Tibial nerve (tissue), 4 donors: ENCODE data around the gene SLC25A46. TPM values are rescaled to one million over a fixed set of nuclear protein-coding genes. Genes with fewer than 3 reads are reported as not detected.
"Not testable (repeated sequence)": the region's sequence is repeated elsewhere in the genome, so short reads cannot be mapped to it uniquely, and the experiment has no call there.

Source experiments
- DNase-seq, 2 donors: peaks; one replicate each; pipeline ENCODE4 v3.0.0-alpha.2; 2019; ENCODE audit warnings: low spot score in 2 of 2
- H3K27ac ChIP-seq, 4 donors: fragments of 200-600 bp; sonication (generic) in 3 of 4; one replicate each; pipeline ENCODE4 v1.5.1; 2017 to 2019; ENCODE audit warnings: mild to moderate bottlenecking in 1 of 4
- H3K27me3 ChIP-seq, 2 donors: fragments of 200-600 bp; sonication (generic) in 1 of 2; one replicate each; pipeline versions ENCODE4 v1.5.1 to v1.6.0; 2017 to 2019
- H3K36me3 ChIP-seq, 3 donors: fragments of 200-600 bp; sonication (generic); one replicate each; pipeline ENCODE4 v1.5.1; 2018 to 2019
- H3K4me1 ChIP-seq, 4 donors: fragments of 200-600 bp; sonication (generic) in 3 of 4; one replicate each; pipeline ENCODE4 v1.5.1; 2017 to 2019
- H3K4me3 ChIP-seq, 4 donors: fragments of 200-600 bp; sonication (generic) in 3 of 4; one replicate each; pipeline ENCODE4 v1.5.1; 2017 to 2019; ENCODE audit warnings: mild to moderate bottlenecking in 1 of 4, moderate library complexity in 1 of 4
- H3K9me3 ChIP-seq, 4 donors: fragments of 200-600 bp; sonication (generic) in 3 of 4; one replicate each; pipeline ENCODE4 v1.5.1; 2017 to 2019
- EP300 ChIP-seq, 2 donors: sonication (generic); formaldehyde crosslinking; IDR thresholded peaks; one replicate each; pipeline ENCODE4 v1.6.1; 2017; ENCODE audit warnings: antibody characterized with exemption in 2 of 2, mild to moderate bottlenecking in 1 of 2
- POLR2A ChIP-seq, 2 donors: fragments of 450-650 bp; IDR thresholded peaks; one replicate each; pipeline ENCODE4 v1.6.1; 2017; ENCODE audit warnings: antibody characterized with exemption in 2 of 2, mild to moderate bottlenecking in 2 of 2, moderate library complexity in 2 of 2
- WGBS, 2 donors: methylation state at CpG; one replicate each; pipeline ENCODE4 v1.1.5; 2018; 5-methylcytosine and 5-hydroxymethylcytosine counted together
- total RNA-seq, 4 donors: library from RNA; depleted of rRNA; stranded (reverse); fragments of >200 nt; gene quantifications; one replicate each; pipeline ENCODE4 v1.1.0, GENCODE V29; 2016
- TF ChIP-seq, protein P1 (sequence below), 5 experiments: fragments of 200-600 bp in 3 of 5; fragments of 450-650 bp in 2 of 5; sonication (generic) in 3 of 5; IDR thresholded peaks; one replicate each; pipeline ENCODE4 v1.5.1; 2016 to 2019; ENCODE audit warnings: antibody characterized with exemption in 5 of 5, mild to moderate bottlenecking in 3 of 5, moderate library complexity in 2 of 5

The SLC25A46 gene
- total RNA-seq, 4 donors from 2014 or later: 45.6 to 58.4 (median 48.7) TPM

DNA sequence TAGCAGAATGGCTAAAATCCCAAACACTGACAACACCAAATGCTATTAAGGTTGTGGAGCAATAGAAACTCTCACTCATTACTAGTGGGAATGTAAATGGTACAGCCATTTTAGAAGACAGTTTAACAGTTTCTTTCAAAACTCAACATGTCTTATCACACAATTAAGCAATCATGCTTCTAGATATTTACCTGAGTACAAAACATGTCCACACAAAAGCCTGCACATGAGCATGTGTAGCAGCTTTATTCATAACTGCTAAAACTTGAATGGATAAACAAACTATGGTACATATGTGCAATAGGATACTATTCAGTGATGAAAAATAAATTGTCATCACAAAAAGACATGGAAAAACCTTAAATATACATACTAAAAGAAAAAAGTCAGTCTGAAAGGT is 31.5 kb downstream of the SLC25A46 start:
- no peak overlapping the region for H3K27ac ChIP-seq
- H3K4me1 ChIP-seq: peaks cover 0 to 3% (median 0%) of the 10 kb centered on the region in 4 donors
- no peak for DNase-seq
- no peaks in the 10 kb centered on the region for H3K27me3 ChIP-seq
- H3K36me3 ChIP-seq: no peaks in the 10 kb centered on the region
- TF ChIP-seq POLR2A (IDR thresholded peaks at IDR 0.05): no peak
- TF ChIP-seq EP300 (IDR thresholded peaks at IDR 0.05): no peak
- TF ChIP-seq, protein P1, sequence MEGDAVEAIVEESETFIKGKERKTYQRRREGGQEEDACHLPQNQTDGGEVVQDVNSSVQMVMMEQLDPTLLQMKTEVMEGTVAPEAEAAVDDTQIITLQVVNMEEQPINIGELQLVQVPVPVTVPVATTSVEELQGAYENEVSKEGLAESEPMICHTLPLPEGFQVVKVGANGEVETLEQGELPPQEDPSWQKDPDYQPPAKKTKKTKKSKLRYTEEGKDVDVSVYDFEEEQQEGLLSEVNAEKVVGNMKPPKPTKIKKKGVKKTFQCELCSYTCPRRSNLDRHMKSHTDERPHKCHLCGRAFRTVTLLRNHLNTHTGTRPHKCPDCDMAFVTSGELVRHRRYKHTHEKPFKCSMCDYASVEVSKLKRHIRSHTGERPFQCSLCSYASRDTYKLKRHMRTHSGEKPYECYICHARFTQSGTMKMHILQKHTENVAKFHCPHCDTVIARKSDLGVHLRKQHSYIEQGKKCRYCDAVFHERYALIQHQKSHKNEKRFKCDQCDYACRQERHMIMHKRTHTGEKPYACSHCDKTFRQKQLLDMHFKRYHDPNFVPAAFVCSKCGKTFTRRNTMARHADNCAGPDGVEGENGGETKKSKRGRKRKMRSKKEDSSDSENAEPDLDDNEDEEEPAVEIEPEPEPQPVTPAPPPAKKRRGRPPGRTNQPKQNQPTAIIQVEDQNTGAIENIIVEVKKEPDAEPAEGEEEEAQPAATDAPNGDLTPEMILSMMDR (IDR thresholded peaks at IDR 0.05): no peak
- peaks cover 0 to 5% (median 0%) of the 10 kb centered on the region in 4 donors for H3K9me3 ChIP-seq
- H3K4me3 ChIP-seq: no peak overlapping the region

- H3K27me3 ChIP-seq: no peaks in the 10 kb centered on the region
- H3K4me3 ChIP-seq: no peak overlapping the region
- no peaks in the 10 kb centered on the region for H3K36me3 ChIP-seq
- DNase-seq: no peak
- H3K27ac ChIP-seq: no peak overlapping the region
- H3K9me3 ChIP-seq: peaks cover 0 to 9% (median 0%) of the 10 kb centered on the region in 4 donors
- no peaks in the 10 kb centered on the region for H3K4me1 ChIP-seq
- TF ChIP-seq, protein P1 (IDR thresholded peaks at IDR 0.05): no peak
- TF ChIP-seq POLR2A (IDR thresholded peaks at IDR 0.05) (no peak), EP300 (IDR thresholded peaks at IDR 0.05) (no peak)
These were observed 46.1 kb downstream of the SLC25A46 start for GRCh38 chr5:110784901-110785300.

GRCh38 chr5:110785356-110785755 is 46.5 kb downstream of the SLC25A46 start:
- WGBS, 2 donors: 42 to 60% methylated on average over 1 of the region's 1 CpG
- peaks cover 0 to 9% (median 0%) of the 10 kb centered on the region in 4 donors for H3K9me3 ChIP-seq
- DNase-seq: no peak
- H3K36me3 ChIP-seq: no peaks in the 10 kb centered on the region
- H3K27me3 ChIP-seq: no peaks in the 10 kb centered on the region
- no peaks in the 10 kb centered on the region for H3K4me1 ChIP-seq
- no peak overlapping the region for H3K27ac ChIP-seq
- TF ChIP-seq EP300 (IDR thresholded peaks at IDR 0.05): no peak
- TF ChIP-seq POLR2A (IDR thresholded peaks at IDR 0.05): no peak
- TF ChIP-seq, protein P1 (IDR thresholded peaks at IDR 0.05): no peak
- no peak overlapping the region for H3K4me3 ChIP-seq

DNA sequence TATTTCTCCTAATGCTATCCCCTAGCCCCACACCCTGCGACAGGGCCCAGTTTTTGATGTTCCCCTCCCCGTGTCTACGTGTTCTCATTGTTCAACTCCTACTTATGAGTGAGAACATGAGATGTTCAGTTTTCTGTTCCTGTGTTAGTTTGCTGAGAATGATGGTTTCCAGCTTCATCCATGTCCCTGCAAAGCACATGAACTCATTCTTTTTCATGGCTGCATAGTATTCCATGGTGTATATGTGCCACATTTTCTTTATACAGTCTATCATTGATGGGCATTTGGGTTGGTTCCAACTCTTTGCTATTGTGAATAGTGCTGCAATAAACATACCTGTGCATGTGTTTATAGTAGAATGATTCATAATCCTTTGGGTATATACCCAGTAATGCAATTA is 49.2 kb downstream of the SLC25A46 start:
- H3K4me3 ChIP-seq, H3K9me3 ChIP-seq, H3K27me3 ChIP-seq, H3K27ac ChIP-seq, H3K4me1 ChIP-seq, H3K36me3 ChIP-seq, DNase-seq: not testable (repeated sequence)
- WGBS, 2 donors: 94% methylated on average over 3 of the region's 3 CpGs

DNA sequence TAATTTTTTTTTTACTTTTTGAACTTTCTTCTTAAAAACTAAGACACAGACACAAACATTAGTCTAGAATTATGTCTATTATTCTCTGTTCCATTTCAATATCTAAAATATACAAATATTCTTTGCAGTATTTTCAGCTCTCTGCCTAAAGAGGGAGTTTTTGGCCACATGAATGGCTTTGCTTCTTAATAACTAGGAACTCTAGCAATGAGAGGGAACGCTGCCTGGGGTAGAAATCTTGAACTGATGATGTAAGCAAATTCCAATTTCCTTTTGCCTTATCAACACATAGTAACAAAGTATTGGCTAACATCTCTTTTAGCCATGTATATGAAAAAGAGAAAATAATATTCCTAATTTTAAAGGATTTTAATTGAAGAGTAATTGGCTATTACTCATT is 51.9 kb downstream of the SLC25A46 start:
- Histone ChIP-seq H3K27ac (no peak overlapping the region), H3K4me1 (no peaks in the 10 kb centered on the region), H3K27me3 (no peaks in the 10 kb centered on the region), H3K9me3 (peaks cover 0 to 9% (median 0%) of the 10 kb centered on the region in 4 donors), H3K4me3 (no peak overlapping the region), H3K36me3 (no peaks in the 10 kb centered on the region)
- DNase-seq: no peak
- TF ChIP-seq POLR2A (IDR thresholded peaks at IDR 0.05): no peak
- TF ChIP-seq EP300 (IDR thresholded peaks at IDR 0.05): no peak
- TF ChIP-seq, protein P1 (IDR thresholded peaks at IDR 0.05): no peak
- 17 to 19% methylated on average over 1 of the region's 1 CpG for WGBS, 2 donors

- no peak for DNase-seq
- Histone ChIP-seq H3K27ac (no peak overlapping the region), H3K36me3 (no peaks in the 10 kb centered on the region), H3K4me1 (no peaks in the 10 kb centered on the region), H3K4me3 (no peak overlapping the region), H3K9me3 (peaks cover 0 to 22% (median 0%) of the 10 kb centered on the region in 4 donors), H3K27me3 (no peaks in the 10 kb centered on the region)
- TF ChIP-seq POLR2A (IDR thresholded peaks at IDR 0.05) (no peak), EP300 (IDR thresholded peaks at IDR 0.05) (no peak)
- TF ChIP-seq, protein P1 (IDR thresholded peaks at IDR 0.05): no peak
- whole genome bisulfite sequencing, 2 donors: 47 to 58% methylated on average over 1 of the region's 1 CpG
These were observed 64.2 kb downstream of the SLC25A46 start for GRCh38 chr5:110802998-110803397.
